GM12878 (cell line): ENCODE data around the gene MCUB. TPM values are rescaled to one million over a fixed set of nuclear protein-coding genes. Genes with fewer than 3 reads are reported as not detected.
"Not testable (repeated sequence)": the region's sequence is repeated elsewhere in the genome, so short reads cannot be mapped to it uniquely, and the experiment has no call there.

ENCODE experiments used
- ATAC-seq: fragments of 200-7000 bp; cut with Tn5 transposase; 3 replicates; pipeline ENCODE4 v1.9.1; 2020; ENCODE audit warnings: mild to moderate bottlenecking, moderate library complexity
- BruUV-seq: library from RNA; stranded (reverse); fragments of 400-500 nt; replicated peaks from 2 replicates; lab custom pipeline; 2021; lab: Mats Ljungman, UMichigan
- CTCF ChIA-PET: fragments of 300-600 bp; sonication (Branson Sonifier 250); formaldehyde crosslinking; extraction: SDS; loops from one replicate; lab custom pipeline; 2021; ENCODE audit warnings: inconsistent platforms; lab: Yijun Ruan, JAX
- POLR2A ChIA-PET: fragments of 350-600 bp; formaldehyde crosslinking; extraction: SDS; loops from one replicate; lab custom pipeline; 2021; ENCODE audit warnings: inconsistent platforms; lab: Charles Lee
- RAD21 ChIA-PET: fragments of 300-600 bp; sonication (Branson Sonifier 250); formaldehyde crosslinking; loops from one replicate; lab custom pipeline; 2023; ENCODE audit warnings: antibody characterized with exemption; ENCODE audit not compliant: unreplicated experiment; lab: Charles Lee
- SMC1A ChIA-PET: fragments of 300-600 bp; sonication (Branson Sonifier 250); formaldehyde crosslinking; loops from one replicate; lab custom pipeline; 2023; ENCODE audit not compliant: unreplicated experiment, uncharacterized antibody; lab: Charles Lee
- DNase-seq: peaks from one replicate; pipeline ENCODE4 v3.0.0-alpha.2; 2011; ENCODE audit warnings: low read depth, low spot score
- FAIRE-seq: peaks from 3 replicates; lab custom pipeline; 2011; peaks lifted over from hg19 to GRCh38; lab: Jason Lieb, UNC
- H2AFZ ChIP-seq: 2 replicates; pipeline ENCODE4 v1.6.0; 2011; ENCODE audit warnings: low read depth, low read length, control low read depth; ENCODE audit not compliant: control insufficient read depth
- H3K27ac ChIP-seq: 2 replicates; pipeline ENCODE4 v1.5.1; 2011; ENCODE audit warnings: control low read depth; ENCODE audit not compliant: control insufficient read depth, insufficient read depth
- H3K27me3 ChIP-seq, 2 experiments: replicated peaks in 1 of 2; 2 replicates each; pipeline versions ENCODE4 v1.6.0 to v1.6.1; 2011; ENCODE audit warnings: low read length in 1 of 2; ENCODE audit not compliant: control insufficient read depth in 2 of 2, insufficient read depth in 2 of 2
- H3K36me3 ChIP-seq, 2 experiments: 2 replicates each; pipeline ENCODE4 v1.5.1; 2011; ENCODE audit warnings: low read length in 1 of 2; ENCODE audit not compliant: control insufficient read depth in 2 of 2, insufficient read depth in 2 of 2
- H3K4me1 ChIP-seq: 2 replicates; pipeline ENCODE4 v1.6.1; 2011; ENCODE audit warnings: mild to moderate bottlenecking, low read length, moderate library complexity, mixed read lengths; ENCODE audit not compliant: control insufficient read depth, insufficient read depth
- H3K4me2 ChIP-seq: 2 replicates; pipeline ENCODE4 v1.6.0; 2011; ENCODE audit warnings: control low read depth; ENCODE audit not compliant: control insufficient read depth, insufficient read depth
- H3K4me3 ChIP-seq: fragments of 200-600 bp; sonication (generic); 2 replicates; pipeline ENCODE4 v1.5.1; 2016
- H3K79me2 ChIP-seq: 2 replicates; pipeline ENCODE4 v1.6.0; 2011; ENCODE audit warnings: low read length; ENCODE audit not compliant: control insufficient read depth, insufficient read depth
- H3K9ac ChIP-seq: 2 replicates; pipeline ENCODE4 v1.8.0; 2011; ENCODE audit warnings: low read length, control low read depth, mixed read lengths; ENCODE audit not compliant: control insufficient read depth, insufficient read depth
- H3K9me3 ChIP-seq: replicated peaks from 3 replicates; pipeline ENCODE4 v1.5.1; 2011; ENCODE audit warnings: mild to moderate bottlenecking, low read length; ENCODE audit not compliant: control insufficient read depth, insufficient read depth
- H4K20me1 ChIP-seq: 2 replicates; pipeline ENCODE4 v1.6.0; 2011; ENCODE audit not compliant: control insufficient read depth, insufficient read depth
- CBFB ChIP-seq: IDR thresholded peaks from 2 replicates; pipeline ENCODE4 v1.6.1; 2016; ENCODE audit warnings: antibody characterized with exemption, low read depth
- CHD1 ChIP-seq: IDR thresholded peaks from 2 replicates; pipeline ENCODE4 v1.6.1; 2012; ENCODE audit warnings: low read depth, low read length, improper control_type of control experiment
- EZH2 ChIP-seq: IDR thresholded peaks from 2 replicates; pipeline ENCODE4 v1.6.1; 2012; ENCODE audit warnings: low read depth, mild to moderate bottlenecking, control low read depth, inconsistent platforms, low read length, borderline replicate concordance; ENCODE audit not compliant: control insufficient read depth
- NR2C1 ChIP-seq: fragments of 450-650 bp; IDR thresholded peaks from 2 replicates; pipeline ENCODE4 v1.6.1; 2017; ENCODE audit warnings: antibody characterized with exemption, mild to moderate bottlenecking, moderate library complexity
- NR2F1 ChIP-seq: fragments of 450-650 bp; conservative IDR thresholded peaks from 2 replicates; pipeline ENCODE4 v1.6.1; 2017; ENCODE audit warnings: mild to moderate bottlenecking
- TARDBP ChIP-seq: IDR thresholded peaks from 2 replicates; pipeline ENCODE4 v1.6.1; 2016; ENCODE audit warnings: borderline replicate concordance
- WGBS: methylation state at CpG from one replicate; pipeline ENCODE4 v1.1.6; 2016; ENCODE audit warnings: low lambda C conversion rate; ENCODE audit not compliant: insufficient replicate concordance, insufficient coverage; ENCODE audit errors: missing lambda C conversion rate; 5-methylcytosine and 5-hydroxymethylcytosine counted together
- in situ Hi-C: fragments of 300-500 bp; cut with MboI; formaldehyde crosslinking; loops from 9 replicates; pipeline ENCODE4 v1.14.3; 2018; ENCODE audit warnings: mixed read lengths
- intact Hi-C: fragments of 100-400 bp; cut with micrococcal nuclease; formaldehyde crosslinking; loops from one replicate; pipeline ENCODE4 v1.14.2; 2022; ENCODE audit not compliant: unreplicated experiment
- polyA plus RNA-seq, 11 experiments: library from polyadenylated mRNA; depleted of rRNA in 4 of 11; unstranded in 6 of 11; stranded (reverse) in 5 of 11; fragments of >200 nt; fragmentation: Nextera tagmentation in 4 of 11; fragmentation: Illumina TruSeq in 1 of 11; extraction: Ambion mirVana in 4 of 11; extraction: Trizol in 1 of 11; gene quantifications; 1 replicate in 1 of 11; 2 replicates in 10 of 11; pipeline versions ENCODE4 v1.2.1 to v1.2.3, GENCODE V29; 2011 to 2016; ENCODE audit warnings: inconsistent platforms in 2 of 11, missing spikeins in 2 of 11, low read depth in 1 of 11
- total RNA-seq, 4 experiments: library from RNA; depleted of rRNA in 3 of 4; stranded (reverse); fragments of >200 nt in 3 of 4; fragmentation: Illumina TruSeq in 1 of 4; extraction: Trizol in 1 of 4; gene quantifications; 2 replicates each; pipeline versions ENCODE4 v1.2.1 to v1.2.3, GENCODE V29; 2013 to 2021
- TF ChIP-seq, protein P1 (sequence below): fragments of 450-650 bp; formaldehyde crosslinking; IDR thresholded peaks from 2 replicates; pipeline ENCODE4 v1.4.0; 2022; ENCODE audit warnings: mild to moderate bottlenecking, moderate library complexity
- TF ChIP-seq, protein P2 (sequence below): IDR thresholded peaks from 2 replicates; pipeline ENCODE4 v1.6.1; 2012; ENCODE audit warnings: mild to moderate bottlenecking, low read depth, low read length
- TF ChIP-seq, protein P3 (sequence below): IDR thresholded peaks from 2 replicates; pipeline ENCODE4 v1.6.1; 2012; ENCODE audit warnings: low read length, inconsistent platforms

The MCUB gene
- total and polyA plus RNA-seq, 10 of the 15 experiments (the other 5 are each of a cell fraction or from before 2014, with no cell fraction given) = 4.7 to 63.7 (median 39.4) TPM

DNA sequence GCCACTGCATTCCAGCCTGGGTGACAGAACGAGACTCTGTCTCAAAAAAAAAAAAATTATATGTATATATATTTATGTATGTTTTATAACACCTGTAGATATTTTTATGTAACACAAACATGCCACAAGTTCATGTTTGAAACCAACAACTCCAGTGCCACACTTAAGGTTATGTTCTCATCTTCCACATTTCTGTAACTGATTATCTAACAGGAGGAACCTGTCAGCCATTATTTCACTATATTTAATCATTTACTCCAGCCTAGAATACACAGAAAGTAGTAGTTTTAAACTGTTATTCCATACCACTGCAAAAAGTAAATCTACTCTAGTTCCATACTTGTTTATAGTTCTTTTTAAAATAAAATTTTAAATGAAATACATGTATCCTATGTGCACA, 32.3 kb downstream of the MCUB start (continued):
- TF ChIP-seq, protein P1, sequence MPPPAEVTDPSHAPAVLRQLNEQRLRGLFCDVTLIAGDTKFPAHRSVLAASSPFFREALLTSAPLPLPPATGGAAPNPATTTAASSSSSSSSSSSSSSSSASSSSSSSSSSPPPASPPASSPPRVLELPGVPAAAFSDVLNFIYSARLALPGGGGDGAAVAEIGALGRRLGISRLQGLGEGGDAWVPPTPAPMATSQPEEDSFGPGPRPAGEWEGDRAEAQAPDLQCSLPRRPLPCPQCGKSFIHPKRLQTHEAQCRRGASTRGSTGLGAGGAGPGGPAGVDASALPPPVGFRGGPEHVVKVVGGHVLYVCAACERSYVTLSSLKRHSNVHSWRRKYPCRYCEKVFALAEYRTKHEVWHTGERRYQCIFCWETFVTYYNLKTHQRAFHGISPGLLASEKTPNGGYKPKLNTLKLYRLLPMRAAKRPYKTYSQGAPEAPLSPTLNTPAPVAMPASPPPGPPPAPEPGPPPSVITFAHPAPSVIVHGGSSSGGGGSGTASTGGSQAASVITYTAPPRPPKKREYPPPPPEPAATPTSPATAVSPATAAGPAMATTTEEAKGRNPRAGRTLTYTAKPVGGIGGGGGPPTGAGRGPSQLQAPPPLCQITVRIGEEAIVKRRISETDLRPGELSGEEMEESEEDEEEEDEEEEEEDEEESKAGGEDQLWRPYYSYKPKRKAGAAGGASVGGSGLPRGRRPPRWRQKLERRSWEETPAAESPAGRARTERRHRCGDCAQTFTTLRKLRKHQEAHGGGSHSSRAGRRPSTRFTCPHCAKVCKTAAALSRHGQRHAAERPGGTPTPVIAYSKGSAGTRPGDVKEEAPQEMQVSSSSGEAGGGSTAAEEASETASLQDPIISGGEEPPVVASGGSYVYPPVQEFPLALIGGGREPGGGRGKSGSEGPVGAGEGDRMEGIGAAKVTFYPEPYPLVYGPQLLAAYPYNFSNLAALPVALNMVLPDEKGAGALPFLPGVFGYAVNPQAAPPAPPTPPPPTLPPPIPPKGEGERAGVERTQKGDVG (CRISPR knock-in tag) = no peak
- TF ChIP-seq NR2F1 (no peak), CHD1 (no peak), EZH2 (no peak), TARDBP (no peak), CBFB (no peak), NR2C1 (no peak)
- TF ChIP-seq, protein P2, sequence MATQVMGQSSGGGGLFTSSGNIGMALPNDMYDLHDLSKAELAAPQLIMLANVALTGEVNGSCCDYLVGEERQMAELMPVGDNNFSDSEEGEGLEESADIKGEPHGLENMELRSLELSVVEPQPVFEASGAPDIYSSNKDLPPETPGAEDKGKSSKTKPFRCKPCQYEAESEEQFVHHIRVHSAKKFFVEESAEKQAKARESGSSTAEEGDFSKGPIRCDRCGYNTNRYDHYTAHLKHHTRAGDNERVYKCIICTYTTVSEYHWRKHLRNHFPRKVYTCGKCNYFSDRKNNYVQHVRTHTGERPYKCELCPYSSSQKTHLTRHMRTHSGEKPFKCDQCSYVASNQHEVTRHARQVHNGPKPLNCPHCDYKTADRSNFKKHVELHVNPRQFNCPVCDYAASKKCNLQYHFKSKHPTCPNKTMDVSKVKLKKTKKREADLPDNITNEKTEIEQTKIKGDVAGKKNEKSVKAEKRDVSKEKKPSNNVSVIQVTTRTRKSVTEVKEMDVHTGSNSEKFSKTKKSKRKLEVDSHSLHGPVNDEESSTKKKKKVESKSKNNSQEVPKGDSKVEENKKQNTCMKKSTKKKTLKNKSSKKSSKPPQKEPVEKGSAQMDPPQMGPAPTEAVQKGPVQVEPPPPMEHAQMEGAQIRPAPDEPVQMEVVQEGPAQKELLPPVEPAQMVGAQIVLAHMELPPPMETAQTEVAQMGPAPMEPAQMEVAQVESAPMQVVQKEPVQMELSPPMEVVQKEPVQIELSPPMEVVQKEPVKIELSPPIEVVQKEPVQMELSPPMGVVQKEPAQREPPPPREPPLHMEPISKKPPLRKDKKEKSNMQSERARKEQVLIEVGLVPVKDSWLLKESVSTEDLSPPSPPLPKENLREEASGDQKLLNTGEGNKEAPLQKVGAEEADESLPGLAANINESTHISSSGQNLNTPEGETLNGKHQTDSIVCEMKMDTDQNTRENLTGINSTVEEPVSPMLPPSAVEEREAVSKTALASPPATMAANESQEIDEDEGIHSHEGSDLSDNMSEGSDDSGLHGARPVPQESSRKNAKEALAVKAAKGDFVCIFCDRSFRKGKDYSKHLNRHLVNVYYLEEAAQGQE = no peak
- TF ChIP-seq, protein P3, sequence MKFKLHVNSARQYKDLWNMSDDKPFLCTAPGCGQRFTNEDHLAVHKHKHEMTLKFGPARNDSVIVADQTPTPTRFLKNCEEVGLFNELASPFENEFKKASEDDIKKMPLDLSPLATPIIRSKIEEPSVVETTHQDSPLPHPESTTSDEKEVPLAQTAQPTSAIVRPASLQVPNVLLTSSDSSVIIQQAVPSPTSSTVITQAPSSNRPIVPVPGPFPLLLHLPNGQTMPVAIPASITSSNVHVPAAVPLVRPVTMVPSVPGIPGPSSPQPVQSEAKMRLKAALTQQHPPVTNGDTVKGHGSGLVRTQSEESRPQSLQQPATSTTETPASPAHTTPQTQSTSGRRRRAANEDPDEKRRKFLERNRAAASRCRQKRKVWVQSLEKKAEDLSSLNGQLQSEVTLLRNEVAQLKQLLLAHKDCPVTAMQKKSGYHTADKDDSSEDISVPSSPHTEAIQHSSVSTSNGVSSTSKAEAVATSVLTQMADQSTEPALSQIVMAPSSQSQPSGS = no peak

DNA sequence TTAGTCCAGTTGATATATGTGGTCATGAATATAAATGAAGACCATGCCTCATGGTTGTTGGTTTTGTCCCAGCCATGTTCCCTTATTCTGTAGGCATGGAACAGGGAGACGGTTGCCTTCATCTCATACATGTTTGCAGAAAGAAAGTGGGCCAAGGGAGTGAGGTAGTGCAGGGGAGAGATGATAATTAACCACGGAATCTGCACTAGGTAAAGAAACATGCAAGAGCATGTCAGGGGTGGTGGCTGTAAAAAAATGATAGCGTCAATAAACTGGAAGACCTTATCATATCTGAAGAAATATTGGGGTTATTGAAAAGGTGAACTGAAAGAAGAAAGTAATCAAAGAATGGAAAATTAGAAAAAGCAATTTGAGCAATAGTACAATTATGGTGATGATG, 35.1 kb downstream of the MCUB start:
- H3K27ac ChIP-seq, H3K79me2 ChIP-seq, intact Hi-C loops, SMC1A ChIA-PET, BruUV-seq, FAIRE-seq, H3K4me2 ChIP-seq, H3K27me3 ChIP-seq, H3K4me1 ChIP-seq, ATAC-seq, H3K4me3 ChIP-seq, H4K20me1 ChIP-seq, H2AFZ ChIP-seq, POLR2A ChIA-PET, H3K9ac ChIP-seq, RAD21 ChIA-PET, DNase-seq, H3K36me3 ChIP-seq, H3K9me3 ChIP-seq, CTCF ChIA-PET, in situ Hi-C loops: not testable (repeated sequence)
- WGBS = 83% methylated on average over 3 of the region's 3 CpGs
